HTERT RPE-1 (cell line): ENCODE data around the gene PRR15L.
"Not testable (repeated sequence)": the region's sequence is repeated elsewhere in the genome, so short reads cannot be mapped to it uniquely, and the experiment has no call there.

ENCODE experiments used
- in situ Hi-C: fragments of 300-500 bp; cut with MboI; formaldehyde crosslinking; loops from 4 replicates; pipeline ENCODE4 v1.14.3; 2020; ENCODE audit warnings: low sequenced_read_pairs

Gene PRR15L

DNA sequence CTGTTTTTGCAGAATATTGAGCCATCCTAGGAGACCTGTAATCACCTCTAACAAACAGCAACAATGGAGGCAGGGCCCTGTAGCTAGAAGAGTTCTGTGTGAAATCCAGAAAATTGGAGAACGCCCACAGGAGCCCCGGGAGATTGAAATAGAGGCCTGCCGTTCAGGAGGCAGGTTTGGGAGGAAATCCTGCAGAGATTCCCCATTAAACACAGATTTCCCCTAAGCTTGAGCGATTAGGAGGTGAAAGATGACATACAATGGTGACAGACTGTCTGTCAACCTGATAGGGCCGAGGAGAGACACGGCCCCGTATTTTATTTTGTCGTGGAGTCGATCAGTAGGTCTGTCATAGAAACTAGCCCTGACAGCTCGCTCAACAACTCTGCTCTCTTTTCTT is 31.5 kb upstream of the PRR15L start:
- in situ Hi-C loops: no loop called here

DNA sequence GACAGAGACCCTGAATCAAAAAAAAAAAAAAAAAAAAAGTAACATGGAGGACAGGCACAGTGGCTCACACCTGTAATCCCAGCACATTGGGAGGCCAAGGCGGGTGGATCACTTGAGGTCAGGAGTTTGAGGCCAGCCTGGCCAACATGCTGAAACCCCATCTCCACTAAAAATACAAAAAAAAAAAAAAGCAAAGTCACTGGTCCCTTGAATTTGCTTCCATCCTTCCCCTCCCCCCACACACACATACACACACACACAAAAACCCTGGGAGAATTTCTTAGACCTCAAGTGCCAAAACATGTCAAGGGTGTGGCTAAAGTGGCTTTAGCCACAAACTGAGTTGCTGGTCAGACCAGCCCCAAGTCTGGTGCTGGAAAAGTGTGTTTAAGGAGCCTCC is 30.8 kb upstream of the PRR15L start:
- in situ Hi-C loops: not testable (repeated sequence)

DNA sequence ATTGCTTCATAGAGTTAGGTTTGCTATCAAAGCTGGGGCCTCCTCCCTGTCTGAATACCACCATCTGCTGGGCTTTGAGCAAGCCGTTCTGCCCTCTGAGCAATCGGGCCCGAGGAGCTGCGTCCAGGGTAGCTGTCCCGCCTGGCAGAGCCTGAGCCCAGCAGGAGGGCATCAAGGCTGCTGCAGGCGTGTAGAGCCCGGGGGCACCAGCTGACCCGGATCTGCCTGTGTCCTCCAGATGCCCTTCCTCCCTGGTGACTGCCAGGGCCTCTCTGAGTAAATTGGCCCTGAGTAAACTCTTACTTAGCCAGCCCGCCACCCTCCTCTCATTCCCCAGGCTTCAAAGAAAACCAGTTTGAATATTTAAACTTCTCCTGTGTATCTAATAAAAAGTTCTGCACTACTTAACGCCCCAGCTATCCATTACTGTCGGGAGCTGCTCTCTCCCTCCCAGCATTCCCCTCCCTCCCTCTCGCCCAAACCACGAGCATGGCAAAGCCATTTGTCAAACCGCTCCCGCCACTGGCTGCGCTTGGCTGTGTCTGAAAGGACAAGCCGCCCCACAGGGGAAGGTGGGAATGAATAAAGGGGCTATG is 29.7 kb upstream of the PRR15L start:
- in situ Hi-C loops: no loop called here

DNA sequence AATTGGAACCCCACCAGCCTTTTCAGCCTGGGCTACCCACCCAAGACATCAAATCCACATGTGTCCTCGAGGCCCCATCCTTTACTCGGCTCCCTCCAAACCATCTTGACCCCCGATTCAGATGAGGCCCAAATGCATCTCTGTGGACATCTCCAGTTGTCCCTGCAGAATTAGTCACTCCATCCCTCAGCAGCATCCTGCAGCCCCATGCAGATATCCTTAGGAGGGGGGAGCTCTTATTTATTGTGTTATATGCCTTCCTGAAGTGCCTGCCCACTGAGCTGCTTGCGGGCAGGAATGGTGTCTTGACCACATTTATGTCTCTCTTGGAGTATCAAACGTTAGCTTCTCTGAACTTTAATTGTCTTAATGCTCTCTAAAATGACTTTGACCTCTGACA is 28.8 kb upstream of the PRR15L start:
- in situ Hi-C loops: no loop called here

DNA sequence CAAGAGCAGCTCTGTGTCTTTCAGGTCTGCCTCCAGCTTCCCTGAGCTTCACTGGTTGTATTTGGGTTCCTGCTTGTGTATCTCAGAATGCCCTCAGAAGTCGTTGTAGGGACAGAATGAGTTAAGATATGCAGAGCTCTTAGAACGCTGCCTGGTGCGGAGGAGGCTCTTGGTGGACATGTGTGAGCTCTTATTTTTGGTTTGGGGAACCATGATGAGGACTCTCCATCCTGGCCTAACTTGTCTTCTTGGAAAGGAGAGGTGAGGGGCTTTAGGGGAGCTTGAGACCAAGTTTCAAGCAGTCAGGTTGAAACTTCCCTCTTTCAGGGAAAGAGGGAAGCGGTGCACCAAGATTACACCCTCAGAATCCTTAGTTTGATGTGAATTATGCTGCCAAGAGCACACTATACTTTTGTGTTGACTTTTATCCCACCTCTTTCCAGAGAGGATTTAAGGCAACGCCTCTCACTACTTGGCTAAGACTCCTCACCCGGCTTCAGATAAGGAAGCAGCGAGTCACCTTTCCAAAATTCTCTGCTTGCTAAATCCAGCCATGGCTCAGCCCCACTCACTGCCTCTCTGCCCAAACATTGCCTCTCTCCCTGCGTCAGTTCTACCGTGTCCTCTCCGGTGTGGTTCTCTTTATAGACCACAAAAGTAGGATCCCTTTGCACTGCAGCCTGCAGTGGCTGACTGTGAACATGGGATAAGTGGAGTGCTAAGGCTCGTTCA is 26.0 kb upstream of the PRR15L start:
- in situ Hi-C loops: no loop called here

DNA sequence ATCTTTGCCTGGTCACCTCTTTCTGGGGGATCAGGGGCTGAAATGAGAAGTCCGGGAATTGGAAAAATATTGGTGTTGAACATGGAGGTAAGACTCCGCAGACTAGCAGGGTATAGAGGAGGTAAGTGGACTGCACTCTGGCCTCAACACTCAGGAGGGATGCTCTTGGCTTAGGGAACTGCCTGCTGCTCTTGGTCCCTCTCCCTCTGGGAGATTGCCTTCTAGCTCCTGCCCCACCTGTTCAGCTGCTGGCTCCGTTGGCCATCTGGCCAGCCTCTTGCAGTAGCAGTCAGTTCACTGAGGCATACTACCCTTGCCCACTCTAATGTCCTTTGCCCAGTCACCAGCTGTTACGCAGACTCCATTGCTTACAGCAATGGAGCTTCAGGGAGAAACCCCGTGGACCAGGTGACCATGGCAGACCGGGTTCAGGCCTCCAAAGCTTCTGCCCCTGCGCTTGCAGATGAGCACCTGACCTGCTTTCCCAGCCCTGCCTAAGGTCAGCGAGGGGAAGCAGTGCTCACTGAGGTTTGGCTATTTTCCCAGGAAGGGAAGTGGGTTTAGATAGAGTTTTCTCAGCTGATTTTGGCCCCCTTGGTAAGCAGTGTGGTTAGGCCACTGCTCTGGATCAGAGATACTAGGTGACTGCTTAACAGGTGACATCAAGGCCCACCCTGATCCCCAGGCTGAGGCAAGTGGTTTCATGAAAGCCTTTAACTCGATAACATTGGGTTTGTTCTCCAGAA is 25.1 kb upstream of the PRR15L start:
- in situ Hi-C loops: no loop called here

DNA sequence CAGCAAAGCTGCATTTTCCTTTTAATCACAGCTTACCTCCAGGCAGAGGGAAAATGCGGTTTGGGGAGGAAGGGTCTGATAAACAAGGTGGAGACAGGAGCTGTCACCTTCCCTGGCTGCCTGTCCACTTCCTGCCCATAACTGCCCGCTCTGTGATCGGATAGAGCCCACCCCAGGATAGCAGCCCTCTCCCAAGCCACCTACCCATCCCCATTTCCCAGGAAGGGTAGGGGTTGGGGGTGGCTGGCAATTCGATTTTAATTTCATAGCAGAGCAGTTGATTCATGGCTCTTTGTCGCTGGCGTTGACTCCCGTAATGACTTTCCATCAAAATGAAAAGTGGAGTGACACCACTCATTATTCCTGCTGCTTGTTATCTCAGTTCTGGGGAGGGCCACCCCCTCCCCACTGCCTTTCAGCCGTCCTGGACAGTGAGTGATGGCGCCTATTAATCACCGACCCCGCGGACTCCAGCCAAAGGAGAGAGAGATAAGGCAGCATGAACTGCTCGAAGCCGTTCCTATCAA is 24.5 kb upstream of the PRR15L start:
- in situ Hi-C loops: no loop called here

DNA sequence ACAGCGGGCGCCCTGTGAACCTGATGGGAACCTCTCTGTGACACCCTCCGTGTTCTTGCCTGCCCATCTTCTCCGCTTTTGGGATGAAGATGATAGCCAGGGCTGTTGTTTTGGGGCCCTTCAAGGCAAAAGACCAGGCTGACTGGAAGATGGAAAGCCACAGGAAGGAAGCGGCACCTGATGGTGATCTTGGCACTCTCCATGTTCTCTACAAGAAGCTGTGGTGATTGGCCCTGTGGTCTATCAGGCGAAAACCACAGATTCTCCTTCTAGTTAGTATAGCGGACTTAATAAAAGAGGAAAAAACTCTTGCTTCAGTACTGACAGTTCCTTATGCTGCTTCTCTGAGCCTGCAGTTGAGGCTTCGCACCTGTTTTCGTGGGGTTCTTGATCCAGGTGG is 23.8 kb upstream of the PRR15L start:
- in situ Hi-C loops: no loop called here

DNA sequence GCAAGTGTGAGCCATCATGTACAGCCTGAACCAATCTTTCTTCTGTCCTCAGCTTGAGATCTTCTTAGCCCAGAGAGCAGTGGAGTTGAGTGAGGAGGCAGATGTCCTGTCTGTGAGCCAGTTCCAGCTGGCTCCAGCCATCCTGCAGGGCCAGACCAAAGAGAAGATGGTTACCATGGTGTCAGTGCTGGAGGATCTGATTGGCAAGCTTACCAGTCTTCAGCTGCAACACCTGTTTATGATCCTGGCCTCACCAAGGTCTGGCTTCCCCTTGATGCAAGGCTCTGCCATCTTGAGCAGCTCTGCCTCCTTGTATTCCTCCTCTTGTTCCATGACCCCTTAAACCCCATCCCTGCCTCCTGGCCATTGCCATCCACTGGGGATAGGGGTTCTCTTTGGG is 22.9 kb upstream of the PRR15L start:
- in situ Hi-C loops: no loop called here

DNA sequence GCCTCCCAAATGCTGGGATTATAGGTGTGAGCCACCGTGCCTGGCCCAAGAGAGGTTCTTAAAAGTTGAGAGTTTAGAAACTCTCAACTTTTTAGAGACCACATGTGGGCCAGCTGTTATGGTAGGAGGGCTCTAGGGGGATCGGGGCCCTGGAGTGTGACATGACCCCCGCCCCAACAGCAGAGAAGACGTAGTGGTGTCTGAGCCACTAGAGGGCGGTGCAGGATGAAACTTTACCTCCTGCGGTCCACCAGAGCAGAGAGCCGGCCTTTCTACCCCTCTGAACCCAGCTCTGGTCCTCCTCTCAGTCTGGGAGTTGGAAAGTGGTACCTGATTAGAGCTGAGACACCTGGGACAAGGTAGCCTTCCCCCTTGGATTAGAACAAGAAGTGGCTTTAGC is 20.6 kb upstream of the PRR15L start:
- in situ Hi-C loops: no loop called here

DNA sequence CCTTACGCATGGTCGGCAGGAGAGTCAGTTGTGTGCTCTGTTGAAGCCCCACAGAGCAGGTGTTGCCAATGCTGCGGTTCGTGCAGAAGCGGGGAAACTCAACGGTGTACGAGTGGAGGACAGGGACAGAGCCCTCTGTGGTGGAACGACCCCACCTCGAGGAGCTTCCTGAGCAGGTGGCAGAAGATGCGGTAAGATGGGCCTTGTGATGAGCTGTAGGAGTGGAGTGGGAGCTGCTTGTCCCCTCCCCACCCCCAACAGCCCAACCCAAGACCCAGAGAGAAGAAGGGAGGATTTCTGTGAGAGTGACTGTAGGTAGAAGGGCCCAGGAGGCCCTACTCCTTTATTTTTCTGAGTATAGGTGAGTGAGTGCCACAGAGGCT is 18.1 kb upstream of the PRR15L start:
- in situ Hi-C loops: no loop called here

DNA sequence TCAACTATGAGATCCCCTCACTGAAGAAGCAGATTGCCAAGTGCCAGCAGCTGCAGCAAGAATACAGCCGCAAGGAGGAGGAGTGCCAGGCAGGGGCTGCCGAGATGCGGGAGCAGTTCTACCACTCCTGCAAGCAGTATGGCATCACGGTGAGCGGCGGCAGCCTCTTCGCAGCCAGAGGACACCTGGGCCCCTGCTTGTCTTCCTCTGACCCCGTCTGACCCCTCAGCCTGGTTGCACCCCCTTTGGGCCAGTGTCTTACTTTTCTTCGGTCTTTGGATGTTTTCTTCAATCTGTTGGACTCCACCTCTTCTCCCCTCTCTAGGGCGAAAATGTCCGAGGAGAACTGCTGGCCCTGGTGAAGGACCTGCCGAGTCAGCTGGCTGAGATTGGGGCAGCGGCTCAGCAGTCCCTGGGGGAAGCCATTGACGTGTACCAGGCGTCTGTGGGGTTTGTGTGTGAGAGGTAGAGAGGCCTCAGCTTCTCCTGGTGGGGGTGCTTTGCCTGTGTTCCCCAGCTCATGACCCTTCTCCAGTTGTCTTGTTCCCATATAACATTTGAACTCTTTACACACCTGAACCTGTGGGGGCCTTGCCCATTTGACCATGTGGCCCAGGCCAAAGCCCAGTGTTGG is 17.6 kb upstream of the PRR15L start:
- in situ Hi-C loops: no loop called here

DNA sequence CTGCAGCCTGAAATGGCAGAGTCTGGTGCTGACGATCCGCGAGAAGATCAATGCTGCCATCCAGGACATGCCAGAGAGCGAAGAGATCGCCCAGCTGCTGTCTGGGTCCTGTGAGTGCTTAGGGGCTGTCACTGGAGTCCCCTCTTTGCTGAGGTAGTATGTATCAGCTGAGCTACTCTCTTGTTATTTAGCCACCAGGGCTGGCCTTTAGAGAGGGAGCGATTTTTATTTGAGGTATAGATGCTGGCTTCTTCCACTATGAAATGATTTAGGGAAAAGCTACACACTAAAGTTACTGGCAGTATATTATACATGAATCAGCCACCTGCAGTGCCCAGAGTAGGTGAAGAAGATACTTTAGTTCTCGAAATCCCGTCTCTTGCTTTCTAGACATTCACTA is 15.9 kb upstream of the PRR15L start:
- in situ Hi-C loops: no loop called here

DNA sequence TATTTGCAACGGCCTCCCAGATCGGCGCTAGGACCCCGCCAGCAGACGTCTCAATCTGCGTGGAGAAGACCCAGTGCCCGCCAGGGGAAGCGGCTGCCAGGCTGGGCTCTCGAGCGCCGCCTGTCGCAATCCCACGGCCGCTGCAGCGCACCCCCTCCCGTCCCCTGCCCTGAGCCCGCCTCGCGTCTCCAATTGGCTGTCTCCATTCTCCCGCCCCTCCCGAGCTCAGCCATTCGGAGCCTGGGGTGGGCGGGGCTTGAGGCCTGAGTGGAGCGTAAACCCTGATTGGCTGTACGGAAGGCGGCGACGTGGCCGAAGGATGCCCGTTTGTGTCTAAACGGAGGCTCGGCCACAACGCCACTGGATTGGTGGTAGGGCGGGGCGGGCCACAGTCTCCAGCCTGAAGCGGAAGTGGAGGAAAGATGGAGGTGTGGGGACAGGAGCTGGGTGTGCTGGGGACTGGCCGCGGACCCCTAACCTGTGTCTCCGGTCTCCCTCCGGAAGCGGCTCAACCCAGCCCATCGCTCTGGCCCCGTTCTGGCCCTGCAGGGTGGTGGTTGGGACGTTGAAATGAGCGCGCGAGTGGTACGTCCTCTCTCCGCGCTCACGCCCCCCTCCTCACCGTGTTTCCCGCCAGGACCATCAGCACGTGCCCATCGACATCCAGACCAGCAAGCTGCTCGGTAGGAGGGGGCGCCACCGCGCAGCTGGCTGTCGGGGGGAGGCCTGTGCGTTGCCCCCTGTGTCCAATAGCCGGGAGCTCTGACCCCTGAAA is 13.2 kb upstream of the PRR15L start, which contains the start of gene CDK5RAP3:
CDK5RAP3 (plus strand) TSS at position 389 of the 775 bp plus-strand sequence; CDS start at position 423, 34 bp downstream.
- in situ Hi-C loops: no loop called here

DNA sequence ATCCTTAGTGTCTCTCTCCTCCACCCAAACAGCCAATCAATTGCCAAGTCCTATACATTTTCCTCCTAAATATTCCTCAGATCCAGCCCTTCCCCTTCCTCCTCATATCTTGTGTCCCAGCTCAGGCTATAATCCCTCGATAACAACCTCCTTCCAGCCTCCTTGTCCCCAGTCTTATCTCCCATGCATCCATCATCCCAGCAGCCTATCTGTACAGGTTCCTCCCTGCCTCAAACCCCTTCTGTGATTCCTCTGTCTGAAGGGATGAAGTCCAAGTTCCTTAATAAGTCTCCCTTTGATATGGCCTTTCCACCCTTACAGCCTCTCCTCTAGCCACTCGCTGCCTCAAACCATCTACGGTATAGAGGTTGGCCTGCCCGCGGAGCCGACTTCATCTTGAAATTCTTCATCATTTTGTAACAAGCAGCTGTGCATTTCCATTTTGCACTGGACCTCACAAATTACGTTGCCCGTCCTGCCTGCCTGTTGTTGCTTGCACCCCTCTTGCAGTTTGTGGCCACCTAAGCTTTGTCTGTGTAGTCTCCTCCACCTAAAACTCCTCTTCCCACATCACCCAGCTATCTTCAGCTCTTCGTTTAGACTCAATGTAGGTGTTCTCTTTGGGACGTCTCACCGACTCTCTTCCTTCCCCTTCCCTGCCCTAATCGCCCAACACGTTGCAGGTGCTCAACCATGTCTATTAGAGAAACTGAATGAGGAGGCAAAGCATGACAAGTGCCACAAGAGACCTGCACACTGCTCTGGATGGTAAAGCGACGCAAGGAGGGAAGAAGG is 12.4 kb upstream of the PRR15L start:
- in situ Hi-C loops: no loop called here

DNA sequence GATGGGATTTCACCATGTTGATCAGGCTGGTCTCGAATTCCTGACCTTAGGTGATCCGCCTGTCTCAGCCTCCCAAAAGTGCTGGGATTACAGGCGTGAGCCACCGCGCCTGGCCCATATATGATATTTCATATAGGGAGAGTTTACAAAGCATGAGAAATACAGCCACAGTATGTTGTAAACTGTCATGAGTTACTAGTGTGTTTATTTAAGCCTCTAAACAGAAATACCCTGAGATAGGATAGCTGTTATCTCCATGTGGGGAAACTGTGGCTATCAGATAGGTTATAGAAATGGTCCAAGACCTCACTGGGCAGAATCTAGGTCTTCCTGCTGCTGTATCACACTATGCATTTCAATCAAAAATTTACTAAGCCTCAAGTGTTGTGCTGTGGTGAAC is 11.2 kb upstream of the PRR15L start:
- in situ Hi-C loops: no loop called here

DNA sequence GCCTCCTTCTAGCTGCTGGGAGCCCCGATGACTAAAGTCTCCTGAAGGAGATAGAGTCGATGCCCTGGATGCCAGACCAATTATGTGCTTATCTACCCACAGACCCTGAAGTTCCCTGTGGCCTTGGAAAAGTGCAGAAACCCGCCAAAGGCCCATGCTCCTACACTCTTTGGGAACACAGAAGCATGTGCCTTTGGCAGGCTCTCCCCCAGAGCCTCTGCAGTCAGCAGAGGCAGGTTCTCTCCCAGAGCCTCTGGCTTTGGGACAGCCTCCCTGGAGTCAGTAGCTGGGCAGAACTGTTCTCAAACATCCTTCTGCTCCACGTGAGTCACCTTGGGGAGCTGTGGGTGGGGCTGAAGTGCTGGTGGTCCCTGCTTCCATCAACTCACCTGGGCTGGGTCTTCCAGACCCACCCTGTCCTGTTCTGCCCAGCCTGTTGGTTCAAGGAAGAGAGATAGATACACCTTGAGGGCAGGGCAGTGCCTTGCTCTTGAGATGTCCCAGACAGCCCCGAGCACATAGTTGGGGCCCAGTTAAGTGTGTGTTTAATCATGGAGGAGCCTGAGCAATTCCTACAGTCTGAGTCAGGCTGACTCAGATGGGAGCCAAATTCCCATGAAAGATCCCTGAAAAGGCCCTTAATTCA is 10.0 kb upstream of the PRR15L start:
- in situ Hi-C loops: no loop called here

DNA sequence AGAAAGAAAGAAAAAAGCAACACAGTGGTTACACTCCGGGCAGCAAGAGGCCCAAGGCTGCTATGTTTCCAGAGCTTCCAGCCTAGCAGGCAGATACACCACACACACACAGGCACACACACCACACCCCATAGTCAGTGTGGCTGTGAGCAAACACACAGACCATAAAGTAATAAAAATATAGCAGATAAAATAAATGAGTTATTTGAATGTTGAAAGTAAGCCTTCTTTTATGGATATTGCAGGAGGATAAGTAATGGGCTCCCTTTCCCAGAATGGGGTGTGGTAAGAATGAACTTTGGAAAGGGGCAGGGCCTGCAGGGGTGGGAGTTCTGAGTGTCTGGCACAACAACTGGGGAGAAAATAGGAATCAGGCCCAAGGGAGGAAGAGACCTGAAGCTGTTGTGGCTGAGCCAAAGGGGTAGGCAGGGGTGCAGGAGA is 8.4 kb upstream of the PRR15L start:
- in situ Hi-C loops: no loop called here

DNA sequence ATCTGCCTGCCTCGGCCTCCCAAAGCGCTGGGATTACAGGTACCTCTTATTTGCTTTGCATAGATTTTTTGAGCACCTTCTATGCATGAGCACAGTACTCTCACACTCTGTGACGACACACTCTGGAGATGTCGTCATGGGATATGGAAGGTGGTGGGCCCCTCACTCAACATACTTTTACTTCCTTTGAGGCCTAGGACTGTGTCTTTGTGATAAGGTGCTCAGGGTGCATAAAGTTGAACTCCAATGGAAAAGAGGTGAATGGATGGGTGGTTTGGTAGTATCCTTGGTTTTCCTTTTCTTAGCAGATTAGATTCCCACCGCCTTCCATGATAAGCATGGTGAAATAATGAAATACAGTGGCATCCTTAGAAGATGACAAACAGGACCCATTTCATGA is 7.2 kb upstream of the PRR15L start:
- in situ Hi-C loops: no loop called here
